Inferior parietal cortex (tissue), 1 donor: ENCODE data around the gene MCM9.

Source experiments
- DNase-seq: peaks from one replicate; pipeline ENCODE4 v3.0.0-alpha.2; 2016; ENCODE audit errors: extremely low spot score

Gene MCM9

DNA sequence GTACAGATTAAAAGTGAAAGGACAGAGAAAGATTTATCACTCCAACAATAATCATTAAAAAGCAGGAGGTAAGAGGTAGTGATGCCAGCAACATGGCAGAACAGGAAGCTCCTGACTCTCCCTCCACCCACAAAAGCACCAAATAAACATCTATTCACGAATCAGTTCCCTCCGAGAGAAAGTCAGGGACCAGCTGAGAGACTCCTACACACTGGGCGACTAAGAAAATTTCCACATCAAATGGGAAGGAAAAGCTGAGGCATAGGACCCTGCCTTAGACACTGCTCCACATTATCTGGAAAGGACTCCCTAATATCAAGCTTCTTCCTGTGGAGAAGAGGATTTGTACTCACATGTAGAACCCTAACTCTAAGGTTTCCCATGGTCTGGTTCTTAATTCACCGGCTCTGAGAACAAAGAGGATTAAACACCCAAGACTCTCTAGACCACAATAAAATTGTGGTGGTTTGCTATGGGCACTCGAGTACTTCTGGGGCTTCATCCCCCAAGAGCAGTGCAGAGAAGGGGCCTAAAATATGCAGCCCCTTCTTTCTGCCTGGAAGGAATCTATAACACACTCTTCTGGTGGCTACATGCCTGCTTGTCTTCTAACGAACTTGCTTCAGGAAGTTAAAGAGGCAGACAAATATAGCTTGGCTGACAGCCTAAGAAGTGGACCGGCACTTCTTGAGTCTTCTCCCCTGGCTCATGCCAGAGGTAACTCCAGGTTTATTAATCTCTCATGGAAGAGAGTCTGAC lies 70.4 kb downstream of the MCM9 start:
- no peak for DNase-seq

DNA sequence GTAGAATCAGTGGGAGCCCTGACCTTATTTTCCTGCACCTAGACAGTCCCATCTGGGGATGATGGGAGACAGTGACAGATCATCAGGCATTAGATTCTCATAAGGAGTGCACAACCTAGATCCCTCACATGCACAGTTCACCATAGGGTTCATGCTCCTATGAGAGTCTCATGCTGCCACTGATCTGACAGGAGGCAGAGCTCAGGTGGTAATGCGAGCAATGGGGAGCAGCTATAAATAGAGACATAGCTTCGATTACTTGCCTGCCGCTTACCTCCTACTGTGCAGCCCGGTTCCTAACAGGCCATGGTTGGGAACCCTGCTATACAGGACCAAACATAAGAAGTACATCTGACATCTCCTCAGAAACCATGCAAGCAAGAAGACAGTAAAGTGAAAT lies 72.5 kb downstream of the MCM9 start:
- DNase-seq: no peak

DNA sequence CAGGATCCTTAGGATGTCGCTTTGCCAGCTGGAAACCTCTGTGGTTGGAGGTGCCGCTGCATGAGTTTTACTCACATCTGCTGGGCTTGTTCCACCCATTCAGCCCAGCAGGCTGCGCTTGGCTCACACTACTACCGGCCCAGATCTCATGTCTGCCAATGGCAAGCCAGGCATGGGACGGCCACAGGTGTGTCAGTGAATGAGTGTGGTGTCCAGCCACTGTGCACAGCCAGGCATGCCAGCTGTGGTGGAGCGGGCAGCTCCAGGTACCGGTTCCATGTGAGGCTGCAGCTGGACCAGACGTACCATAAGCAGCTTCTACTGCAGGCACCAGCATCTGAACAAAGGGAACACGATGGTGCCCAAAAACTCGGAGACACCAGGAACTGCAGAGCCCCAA lies 74.1 kb downstream of the MCM9 start:
- DNase-seq: no peak

DNA sequence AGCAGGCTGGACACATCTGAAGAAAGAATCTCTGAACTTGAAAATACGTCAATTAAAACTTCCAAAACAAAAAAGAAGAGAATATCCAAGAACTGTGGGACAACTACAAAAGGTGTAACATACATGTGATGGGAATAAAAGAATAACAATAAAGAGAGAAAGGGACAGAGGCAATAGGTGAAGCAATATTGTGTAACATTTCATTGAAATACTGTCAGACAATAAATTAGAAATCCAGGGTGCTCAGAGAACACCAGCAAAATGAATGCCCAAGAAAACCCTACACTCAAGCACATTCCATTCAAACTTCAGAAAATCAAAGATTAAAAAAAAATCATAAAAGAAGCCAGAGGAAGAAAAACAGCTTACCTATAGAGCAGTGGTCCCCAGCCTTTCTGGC lies 74.6 kb downstream of the MCM9 start:
- DNase-seq: no peak

DNA sequence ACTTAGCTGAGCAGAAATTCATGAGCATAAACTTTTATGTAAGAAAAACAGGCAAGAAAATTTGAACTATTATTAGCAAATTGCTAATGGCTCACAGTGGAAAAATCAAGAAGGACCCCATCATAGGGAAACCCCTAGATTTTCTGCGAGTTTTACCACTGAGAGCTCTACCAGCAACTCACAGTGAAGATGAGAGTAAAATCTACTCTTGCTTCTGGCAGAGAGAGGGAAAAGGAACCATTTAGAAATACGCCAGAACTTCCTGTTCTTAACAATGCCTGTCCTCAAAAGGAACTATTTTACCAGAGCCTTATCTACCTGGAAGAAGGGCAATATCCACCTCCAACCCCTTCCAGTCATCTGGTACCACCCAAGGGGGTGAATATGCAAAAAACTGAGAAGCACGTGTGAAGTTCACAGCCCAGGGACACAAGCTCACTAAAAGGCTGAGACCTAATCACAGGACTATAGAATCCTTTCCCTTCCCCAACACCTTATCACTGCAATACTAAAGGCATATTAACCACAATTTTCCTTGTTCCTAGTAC lies 75.4 kb downstream of the MCM9 start:
- no peak for DNase-seq

DNA sequence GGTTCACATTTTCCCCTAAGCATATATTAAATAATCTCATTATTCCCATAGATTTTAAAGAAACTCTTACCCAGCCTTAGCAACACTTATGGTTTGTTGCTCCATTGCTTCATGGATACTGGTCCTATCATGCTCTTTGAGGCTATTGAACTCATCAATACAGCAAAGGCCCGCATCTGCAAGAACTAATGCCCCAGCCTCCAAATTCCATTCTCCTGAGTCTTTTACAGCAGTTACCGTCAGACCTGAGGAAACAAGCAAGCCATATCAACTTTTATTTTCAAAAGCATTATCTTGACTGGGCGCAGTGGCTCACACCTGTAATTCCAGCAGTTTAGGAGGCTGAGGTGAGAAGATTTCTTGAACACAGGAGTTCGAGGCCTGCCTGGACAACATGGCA lies 78.7 kb downstream of the MCM9 start:
- DNase-seq: no peak

DNA sequence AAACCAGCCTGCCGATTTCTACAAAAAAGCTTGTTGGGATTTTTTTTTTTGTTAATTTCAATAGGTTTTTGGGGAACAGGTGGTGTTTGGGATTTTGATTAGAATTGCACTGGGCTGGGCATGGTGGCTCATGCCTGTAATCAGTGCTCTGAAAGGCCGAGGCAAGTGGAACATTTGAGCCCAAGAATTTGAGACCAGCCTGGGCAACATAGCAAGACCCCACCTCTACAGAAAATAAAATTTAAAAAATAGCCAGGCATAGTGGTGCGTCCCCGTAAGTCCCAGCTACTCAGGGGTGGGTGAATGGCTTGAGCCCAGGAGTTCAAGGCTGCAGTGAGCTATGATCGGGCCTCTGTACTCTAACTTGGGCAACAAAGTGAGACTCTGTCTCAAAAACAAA lies 81.6 kb downstream of the MCM9 start:
- no peak for DNase-seq

DNA sequence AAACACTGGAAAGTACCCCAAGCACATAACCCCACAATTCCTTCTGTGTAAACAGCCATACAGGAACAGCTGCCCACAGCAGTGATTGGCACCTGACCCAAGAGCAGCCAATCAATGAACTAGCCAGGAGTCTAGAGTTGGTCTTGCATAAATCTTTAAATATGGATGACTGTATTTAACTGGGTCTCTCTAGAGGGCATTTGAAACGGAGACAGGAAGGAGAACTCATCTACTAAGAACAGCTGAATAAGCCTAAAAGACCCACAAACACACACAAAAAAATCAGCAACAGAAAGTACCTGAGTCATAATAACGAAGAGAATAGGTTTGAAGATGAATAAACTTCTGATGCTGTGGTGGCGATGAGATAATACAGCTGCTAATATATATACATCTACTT lies 90.0 kb downstream of the MCM9 start:
- DNase-seq: no peak

DNA sequence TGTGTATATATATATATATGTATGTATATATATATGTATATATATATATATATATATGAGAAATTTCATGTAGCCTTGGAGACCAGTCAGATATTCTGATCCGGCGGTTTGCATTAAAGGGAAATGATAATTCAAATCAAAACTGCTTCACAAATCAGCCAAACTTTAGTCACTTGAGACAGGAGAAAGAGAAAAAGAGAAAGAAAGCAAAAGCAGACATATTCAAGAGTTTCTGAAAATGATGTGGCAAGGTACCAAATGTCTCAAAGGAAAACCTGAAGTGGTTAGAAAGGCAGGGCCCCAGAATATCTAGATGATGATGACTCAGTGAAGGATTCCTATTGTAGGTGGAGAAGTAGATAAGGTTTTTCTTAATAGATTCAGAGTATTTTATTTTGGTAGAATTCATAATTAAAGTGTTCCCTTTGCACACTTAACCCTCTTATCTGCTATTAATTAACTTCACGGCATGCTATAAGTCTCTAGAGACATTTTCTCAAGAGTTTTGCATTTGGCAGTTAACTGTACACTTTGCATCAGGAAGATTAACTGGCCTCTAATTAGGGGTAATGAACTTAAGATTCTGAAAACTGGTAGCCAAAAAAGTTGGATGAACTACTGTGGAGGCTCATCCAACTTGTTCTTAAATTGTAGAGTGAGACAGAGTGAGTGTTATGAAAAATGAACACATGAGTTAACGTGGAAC lies 91.1 kb downstream of the MCM9 start:
- DNase-seq: no peak

DNA sequence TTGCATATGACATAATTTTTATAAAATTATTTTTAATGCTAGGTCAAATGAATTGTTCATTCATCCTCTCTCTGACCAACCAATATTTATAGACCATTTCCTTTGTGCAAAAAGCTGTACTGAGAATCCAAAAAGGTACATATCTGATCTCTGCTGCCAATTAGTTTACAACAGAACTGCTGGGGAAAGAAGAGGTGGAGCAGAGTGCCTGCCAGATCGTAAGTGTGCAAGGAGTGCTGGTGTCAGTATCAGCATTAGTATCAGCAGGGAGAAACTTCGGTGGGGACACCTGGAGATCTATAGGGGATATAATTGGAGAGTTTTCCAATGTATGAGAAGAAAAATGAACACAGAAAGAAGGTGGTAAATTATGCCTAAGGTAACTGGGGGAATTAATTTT lies 104.3 kb downstream of the MCM9 start:
- no peak for DNase-seq

DNA sequence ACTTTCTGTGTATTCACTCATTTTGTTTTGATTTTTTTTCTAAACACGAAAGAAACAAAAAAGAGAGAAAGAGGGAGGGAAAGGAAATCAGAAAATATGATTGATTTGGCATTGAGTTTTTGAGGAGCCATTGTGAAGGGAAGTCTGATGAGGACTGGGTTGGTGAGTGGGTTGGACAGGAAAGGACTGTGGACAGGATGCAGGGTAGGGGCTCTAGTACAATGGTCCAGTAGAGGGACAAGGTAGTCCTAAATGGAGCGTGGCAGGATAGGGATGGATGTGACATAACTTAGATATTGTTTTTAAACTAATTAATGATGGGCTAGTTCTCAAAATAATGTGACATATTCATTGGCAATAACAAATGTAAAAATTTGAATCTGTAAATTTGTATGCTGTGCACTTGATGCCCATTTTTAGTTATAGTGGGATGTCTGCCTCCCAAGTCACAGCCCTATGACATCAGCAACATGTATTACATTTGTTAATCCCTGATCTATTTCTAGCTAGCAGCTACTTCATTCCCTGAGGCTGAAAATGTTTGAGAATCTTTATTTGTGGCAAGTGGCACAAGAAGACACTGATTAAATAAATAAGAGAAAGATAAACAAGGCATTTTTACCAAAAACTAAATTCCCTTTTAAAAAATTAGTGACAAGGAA lies 105.0 kb downstream of the MCM9 start:
- no peak for DNase-seq

DNA sequence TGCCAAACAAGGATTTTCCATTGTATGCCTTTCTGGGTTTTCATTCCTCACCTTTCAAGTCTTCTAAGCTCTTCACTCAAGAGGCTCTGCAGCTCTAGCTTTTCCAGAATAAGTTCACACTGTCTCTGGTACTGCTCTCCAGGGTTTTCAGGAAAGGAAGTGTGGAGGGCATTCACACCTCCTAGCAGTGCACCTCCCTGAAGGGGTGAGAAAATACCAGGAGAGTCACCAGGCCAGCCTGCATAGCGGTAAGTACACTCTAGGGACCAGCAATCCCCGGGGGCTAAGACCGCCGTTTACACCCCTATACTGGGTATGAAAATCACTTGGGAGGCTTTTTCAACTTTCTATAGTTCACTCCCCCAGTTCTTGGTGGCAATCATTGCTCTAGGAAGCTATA lies 108.9 kb downstream of the MCM9 start:
- DNase-seq: no peak

DNA sequence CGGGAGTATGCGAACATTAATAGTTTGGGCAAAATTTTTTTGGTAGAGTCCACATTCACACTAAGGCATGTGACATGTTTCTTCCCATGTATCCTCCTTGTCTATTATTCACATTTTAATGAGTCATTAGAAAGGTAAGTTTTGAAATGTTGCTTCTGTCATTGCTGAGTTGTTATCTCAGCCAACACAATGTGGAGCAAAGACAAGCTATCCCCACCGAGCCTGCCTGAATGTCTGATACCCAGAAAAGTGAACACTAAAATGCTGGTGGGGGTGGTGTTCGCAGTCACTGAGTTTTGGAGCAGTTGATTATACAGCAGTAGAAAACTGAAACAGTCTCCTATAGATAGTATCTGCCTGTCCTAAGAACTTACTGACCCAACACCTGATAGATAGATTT lies 109.3 kb downstream of the MCM9 start:
- no peak for DNase-seq

DNA sequence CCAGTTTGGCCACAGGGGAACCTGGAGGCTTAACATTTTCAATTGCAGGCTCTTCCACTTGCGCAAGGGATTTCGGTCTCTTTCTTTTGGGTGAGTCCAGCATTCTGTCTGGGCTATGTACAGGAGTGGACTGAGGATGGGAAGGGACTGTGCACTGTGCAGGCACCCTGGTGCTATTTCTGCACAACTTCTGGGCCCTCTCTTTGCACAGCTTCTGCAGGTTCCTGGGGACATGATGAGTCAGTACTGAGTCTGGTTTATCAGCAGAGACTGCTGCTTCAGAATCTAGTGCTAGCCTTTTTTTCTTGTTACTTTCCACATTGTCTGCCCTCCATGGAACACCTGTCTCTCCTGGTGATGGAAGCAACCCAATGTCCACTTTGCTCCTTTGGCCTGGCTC lies 119.5 kb downstream of the MCM9 start:
- no peak for DNase-seq

DNA sequence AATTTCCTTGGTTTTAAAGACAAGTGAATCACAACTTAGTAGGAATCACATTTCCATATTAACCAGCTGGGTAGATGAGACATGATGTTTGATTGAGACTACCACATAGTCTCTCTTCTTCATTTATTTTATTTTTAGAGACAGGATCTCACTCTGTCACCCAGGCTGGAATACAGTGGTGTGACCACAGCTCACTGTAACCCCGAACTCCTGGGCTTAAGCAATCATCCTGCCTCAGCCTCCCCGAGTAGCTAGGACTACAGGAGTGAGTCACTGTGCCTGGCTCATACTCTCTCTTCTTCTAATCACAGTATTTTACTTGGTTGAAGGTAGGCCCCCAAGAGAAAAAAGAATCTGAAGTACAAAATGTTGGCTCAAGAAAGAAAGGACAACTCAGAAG lies 121.2 kb downstream of the MCM9 start:
- no peak for DNase-seq

DNA sequence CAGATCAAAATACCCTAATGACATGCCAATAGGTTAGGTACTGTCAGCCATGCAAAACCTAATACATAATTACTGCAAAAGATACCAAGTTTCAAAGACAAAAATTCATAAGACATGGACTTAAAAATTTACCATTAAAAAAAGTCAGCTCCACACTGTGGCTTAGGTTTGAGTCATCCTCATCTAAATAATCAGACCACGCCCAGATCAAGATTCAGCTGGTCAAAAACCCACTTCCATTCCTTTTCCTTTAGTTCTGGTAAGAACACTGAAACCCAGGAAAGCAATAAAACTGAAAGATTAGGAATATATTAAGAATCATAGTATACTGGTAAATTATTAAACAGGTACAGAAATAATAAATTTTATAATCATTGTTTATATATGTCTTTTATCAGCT lies 122.0 kb downstream of the MCM9 start:
- no peak for DNase-seq

DNA sequence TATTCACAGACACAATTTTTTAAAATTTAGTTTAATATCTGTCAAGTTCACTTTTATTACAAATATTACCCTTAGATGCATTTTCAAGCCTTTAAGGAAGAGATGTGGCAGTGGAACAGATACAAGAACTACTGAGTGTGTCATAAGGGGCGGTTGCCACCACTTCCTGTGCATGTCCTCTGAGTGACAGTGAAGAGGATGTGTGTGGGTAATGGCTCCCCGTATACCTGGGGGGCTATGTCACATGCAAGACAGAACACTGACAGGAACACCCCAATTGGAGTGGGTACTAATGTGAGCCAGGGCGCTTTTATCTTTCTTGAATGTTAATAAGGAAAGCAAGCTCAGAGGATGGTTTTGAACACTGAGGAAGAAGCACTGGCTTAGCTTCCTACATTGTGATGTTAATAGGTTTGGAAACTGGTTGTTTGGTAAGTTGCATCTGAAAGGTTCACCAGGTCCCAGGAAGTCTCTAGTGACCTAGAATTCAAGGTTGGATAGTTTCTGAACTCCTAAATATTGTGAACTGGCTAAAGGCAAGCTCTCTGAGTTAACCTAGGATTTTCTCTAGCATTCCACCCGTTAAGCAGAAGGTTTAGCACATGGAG lies 124.4 kb downstream of the MCM9 start:
- DNase-seq: no peak

DNA sequence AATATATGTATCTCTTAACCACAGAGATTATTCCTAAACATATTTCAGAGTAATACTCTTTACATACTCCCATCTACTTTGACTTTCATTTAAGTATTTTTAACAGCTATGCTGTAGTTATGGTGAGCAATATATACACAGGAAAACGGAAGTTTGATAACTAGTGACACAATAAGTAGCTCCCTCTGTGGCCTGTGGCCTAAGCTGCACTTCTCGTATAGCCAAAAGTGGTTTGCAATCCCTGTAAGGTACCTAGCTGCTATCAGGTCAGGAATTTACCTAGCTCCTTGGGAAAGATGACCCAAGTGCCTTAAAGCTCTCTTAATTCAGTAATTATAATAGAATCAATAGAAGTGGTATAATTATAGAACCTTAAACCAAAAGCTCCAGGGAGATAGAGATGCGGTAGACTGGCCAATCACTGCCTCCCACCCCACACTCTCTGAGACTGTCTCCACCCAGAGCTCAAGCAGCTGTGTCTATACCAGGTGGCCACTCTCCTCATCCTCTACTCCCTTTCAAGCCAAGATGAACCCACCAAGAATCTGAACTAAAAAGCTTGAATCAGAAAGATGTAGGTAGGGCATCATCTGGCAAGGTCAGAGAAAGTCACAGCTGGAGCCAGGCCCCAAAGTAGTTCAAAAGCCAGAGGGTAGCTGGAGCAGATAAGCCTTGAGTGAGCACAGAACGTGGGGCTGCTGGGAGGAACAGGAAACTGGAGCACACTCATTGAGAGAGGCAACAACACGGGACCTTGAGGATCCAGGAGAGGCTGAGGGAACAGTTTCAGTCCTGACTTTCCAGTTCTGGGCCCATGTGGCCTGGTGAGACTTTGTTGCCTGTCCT lies 125.9 kb downstream of the MCM9 start:
- no peak for DNase-seq

DNA sequence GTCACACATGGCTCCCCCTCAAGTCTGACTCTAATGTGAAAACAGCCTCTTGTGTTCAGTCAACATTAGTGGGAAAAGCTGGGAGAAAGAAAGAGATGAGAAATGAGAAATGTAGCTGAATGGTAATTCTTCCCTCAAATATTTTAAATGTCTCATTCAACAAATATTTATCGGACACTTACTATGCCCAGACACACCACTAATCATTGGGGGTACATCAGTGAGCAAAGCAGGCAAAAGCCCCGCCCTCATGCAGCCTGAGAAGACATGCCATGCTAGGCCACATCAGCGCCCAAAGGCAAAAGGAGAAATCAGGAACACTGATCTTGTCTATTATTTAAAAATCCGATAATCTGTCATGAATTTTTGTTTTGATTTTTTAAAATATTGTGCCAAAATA lies 130.9 kb downstream of the MCM9 start:
- DNase-seq: no peak

DNA sequence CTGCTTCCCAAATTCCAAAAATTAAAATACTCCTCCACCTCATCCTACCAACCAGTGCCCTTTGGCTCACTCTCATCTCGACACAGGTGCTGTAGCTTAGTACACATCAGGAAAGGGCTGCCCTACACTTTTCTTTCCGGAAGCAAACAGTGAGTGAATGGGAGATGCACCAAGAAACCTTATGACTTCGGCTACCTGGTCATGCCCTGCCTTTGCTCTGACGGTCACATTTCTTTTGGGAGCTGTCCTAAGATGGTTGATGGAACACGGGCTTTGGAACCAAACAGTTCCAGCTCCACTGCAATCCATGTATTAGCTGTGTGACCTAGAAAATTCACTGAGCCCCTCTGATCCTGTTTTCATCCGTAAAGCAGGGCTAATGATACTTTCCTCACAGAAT lies 133.7 kb downstream of the MCM9 start:
- DNase-seq: no peak

DNA sequence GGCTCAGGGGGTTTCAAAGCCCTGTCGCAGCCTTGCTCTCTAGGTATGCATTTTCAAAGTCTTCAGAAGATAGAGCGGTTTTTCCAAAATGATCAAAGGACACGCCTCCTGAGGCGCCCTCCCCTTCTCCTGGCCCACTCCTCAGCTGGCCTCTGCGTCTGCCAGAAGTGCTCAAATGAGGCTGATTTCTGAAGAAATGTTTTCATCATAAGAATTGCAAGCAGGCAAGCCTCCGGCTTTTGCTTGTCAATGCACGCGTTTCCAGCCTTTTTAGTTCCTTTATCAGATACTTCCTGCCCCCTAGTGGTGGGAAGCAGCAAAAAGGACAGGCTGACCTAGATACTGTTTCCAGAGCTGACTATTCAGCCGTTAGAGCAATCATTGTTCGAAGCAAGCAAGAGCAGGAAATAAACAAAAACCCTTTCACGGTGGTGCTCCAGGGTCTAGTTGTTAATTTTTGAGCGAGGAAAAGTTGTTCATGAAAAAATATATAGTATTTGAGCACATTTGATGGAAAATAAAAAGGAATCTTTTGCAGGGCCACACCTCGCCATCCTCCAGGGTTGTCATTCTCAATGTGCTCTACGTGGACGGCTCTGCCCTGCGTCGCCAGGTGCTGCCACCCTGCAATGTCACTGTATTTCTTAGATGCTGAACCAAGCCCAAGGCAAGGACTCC lies 134.4 kb downstream of the MCM9 start:
- DNase-seq: peak; percentile 98
